ES-I3 (cell line): ENCODE results near the gene MSH3.
"Not testable (repeated sequence)": the region's sequence is repeated elsewhere in the genome, so short reads cannot be mapped to it uniquely, and the experiment has no call there.

Experiments
- H3K36me3 ChIP-seq: 2 replicates; pipeline ENCODE4 v1.6.1; 2013; ENCODE audit warnings: mild to moderate bottlenecking, low read length, control low read depth, moderate library complexity; ENCODE audit not compliant: insufficient read depth
- H3K4me1 ChIP-seq: 2 replicates; pipeline ENCODE4 v1.6.1; 2013; ENCODE audit warnings: mild to moderate bottlenecking, control low read depth, low read length; ENCODE audit not compliant: insufficient read depth
- H3K9ac ChIP-seq: 2 replicates; pipeline ENCODE4 v1.6.1; 2013; ENCODE audit warnings: low read depth, mild to moderate bottlenecking, low read length, moderate library complexity
- H3K9me3 ChIP-seq: 2 replicates; pipeline ENCODE4 v1.6.1; 2013; ENCODE audit warnings: mild to moderate bottlenecking, low read length, moderate library complexity; ENCODE audit not compliant: control insufficient read depth, insufficient read depth

Gene MSH3

DNA sequence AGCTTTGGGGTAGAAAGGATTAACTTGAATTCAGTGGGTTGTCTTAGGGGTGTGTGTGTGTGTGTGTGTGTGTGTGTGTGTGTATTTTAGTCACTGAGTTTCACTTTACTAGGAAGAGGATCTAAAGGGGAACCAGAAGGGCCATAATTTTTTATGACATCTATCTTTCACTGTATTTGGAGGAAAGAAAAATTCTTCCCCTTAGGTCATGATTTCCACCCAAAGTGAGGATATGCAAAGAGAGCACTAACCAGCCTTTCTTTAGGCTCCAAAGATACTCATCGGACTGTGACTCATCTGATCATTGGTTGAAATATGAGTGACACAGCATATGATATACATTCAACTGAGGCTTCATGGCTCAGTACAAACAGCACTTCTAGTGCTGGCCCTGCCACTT, 230.5 kb downstream of the MSH3 start:
- Histone ChIP-seq H3K9me3 (no peaks in the 10 kb centered on the region), H3K36me3 (no peaks in the 10 kb centered on the region), H3K4me1 (0 out of 2 replicates have a peak, but pooled peaks cover 5% of the 10 kb centered on the region), H3K9ac (no peak overlapping the region)

- H3K4me1 ChIP-seq = 0 out of 2 replicates have a peak, but pooled peaks cover 5% of the 10 kb centered on the region
- no peaks in the 10 kb centered on the region for H3K9me3 ChIP-seq
- H3K9ac ChIP-seq = no peak overlapping the region
- no peaks in the 10 kb centered on the region for H3K36me3 ChIP-seq
These were observed 231.0 kb downstream of the MSH3 start for GRCh38 chr5:80885396-80886000.

DNA sequence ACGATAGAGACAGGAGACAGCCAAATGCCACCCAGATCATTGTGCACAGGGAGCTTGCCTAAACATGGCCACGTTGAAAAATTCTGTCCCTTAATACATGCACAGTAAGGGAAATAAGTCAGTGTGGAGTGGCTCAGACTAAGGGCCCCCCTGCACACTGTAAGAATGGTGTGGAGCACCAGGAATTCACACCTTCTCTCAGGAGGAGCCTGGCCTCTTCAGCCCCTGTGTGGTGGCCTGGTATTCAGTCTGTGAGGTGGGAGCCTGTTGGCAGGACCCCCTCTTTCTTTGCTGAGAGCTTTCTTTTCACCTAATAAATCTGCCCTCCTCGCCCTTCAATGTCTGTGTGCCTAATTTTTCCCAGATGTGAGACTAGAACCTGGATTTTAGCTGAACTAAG, 239.6 kb downstream of the MSH3 start:
- H3K4me1 ChIP-seq = no peaks in the 10 kb centered on the region
- no peak overlapping the region for H3K9ac ChIP-seq
- H3K36me3 ChIP-seq = no peaks in the 10 kb centered on the region
- no peaks in the 10 kb centered on the region for H3K9me3 ChIP-seq

- H3K36me3 ChIP-seq = no peaks in the 10 kb centered on the region
- no peaks in the 10 kb centered on the region for H3K9me3 ChIP-seq
- H3K4me1 ChIP-seq = no peaks in the 10 kb centered on the region
- H3K9ac ChIP-seq = no peak overlapping the region
These were observed 241.1 kb downstream of the MSH3 start for GRCh38 chr5:80895523-80895922.

DNA sequence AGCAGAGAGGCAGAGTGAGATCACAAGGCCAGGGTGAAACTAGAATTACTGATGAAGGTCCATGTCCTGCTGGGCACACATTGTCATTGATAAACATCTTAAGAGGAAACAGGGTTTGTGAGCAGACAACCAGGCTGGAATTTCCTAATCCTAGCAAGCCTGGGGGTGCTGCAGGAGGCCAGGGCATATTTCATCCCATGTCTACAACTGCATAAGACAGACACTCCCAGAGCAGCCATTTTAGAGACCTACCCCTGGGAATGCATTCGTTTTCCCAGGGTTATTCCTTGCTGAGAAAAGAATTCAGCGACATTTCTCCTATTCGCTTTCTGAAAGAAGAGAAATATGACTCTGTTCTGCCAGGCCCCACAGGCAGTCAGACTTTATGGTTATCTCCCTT, 248.2 kb downstream of the MSH3 start:
- H3K36me3 ChIP-seq, H3K9ac ChIP-seq, H3K9me3 ChIP-seq, H3K4me1 ChIP-seq: not testable (repeated sequence)

GRCh38 chr5:80904533-80905187, 250.2 kb downstream of the MSH3 start:
- H3K4me1 ChIP-seq = no peaks in the 10 kb centered on the region
- peaks cover 8% of the 10 kb centered on the region; the same call in 1 of the 2 replicates for H3K9me3 ChIP-seq
- H3K36me3 ChIP-seq = no peaks in the 10 kb centered on the region; the same call in 1 of the 2 replicates
- no peak overlapping the region for H3K9ac ChIP-seq

- H3K9ac ChIP-seq = no peak overlapping the region
- H3K4me1 ChIP-seq = no peaks in the 10 kb centered on the region
- peaks cover 8% of the 10 kb centered on the region; the same call in 1 of the 2 replicates for H3K9me3 ChIP-seq
- H3K36me3 ChIP-seq = no peaks in the 10 kb centered on the region; the same call in 1 of the 2 replicates
These were observed 251.0 kb downstream of the MSH3 start for GRCh38 chr5:80905405-80905804.

DNA sequence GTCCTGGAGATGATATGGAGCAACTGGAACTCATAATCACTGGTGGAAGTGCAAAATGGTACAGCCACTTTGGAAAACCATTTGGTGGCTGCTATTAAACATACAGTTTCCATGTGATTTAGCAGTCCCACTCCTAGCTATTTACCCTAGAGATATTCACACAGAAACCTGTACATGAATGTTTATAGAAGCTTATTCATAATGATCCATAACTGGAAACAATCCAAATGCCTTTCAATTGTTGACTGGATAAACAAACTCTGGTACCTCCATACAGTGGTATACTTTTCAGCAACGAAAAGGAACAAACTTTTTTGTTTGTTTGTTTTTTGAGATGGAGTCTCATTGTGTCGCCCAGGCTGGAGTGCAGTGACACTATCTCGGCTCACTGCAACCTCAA, 258.0 kb downstream of the MSH3 start:
- Histone ChIP-seq H3K36me3 (no peaks in the 10 kb centered on the region), H3K9ac (no peak overlapping the region), H3K9me3 (no peaks in the 10 kb centered on the region), H3K4me1 (0 out of 2 replicates have a peak, but pooled peaks cover 2% of the 10 kb centered on the region)

DNA sequence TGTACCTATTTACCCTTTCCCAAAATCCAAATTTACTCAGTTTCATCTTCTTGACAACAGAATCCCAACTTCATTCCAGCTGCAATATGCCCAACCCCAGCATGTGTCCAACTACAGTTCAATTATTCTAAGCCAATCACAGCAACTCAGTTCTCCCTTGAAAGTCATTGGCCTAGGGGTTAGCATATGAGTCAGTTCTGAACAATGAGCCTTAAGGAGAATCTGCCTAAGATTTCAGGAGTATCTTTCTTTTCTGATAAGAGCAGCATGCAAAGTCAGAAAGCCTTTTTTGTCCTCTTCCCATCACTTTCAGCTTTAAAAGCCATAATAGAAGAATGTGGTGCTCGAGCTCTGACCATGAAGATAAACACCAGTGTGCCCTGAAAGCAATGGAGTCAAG, 261.3 kb downstream of the MSH3 start:
- Histone ChIP-seq H3K4me1 (0 out of 2 replicates have a peak, but pooled peaks cover 6% of the 10 kb centered on the region), H3K36me3 (no peaks in the 10 kb centered on the region), H3K9ac (no peak overlapping the region), H3K9me3 (no peaks in the 10 kb centered on the region)

- no peak overlapping the region for H3K9ac ChIP-seq
- H3K36me3 ChIP-seq = no peaks in the 10 kb centered on the region
- H3K9me3 ChIP-seq = no peaks in the 10 kb centered on the region
- H3K4me1 ChIP-seq = 0 out of 2 replicates have a peak, but pooled peaks cover 6% of the 10 kb centered on the region
These were observed 262.2 kb downstream of the MSH3 start for GRCh38 chr5:80916676-80917075.

- Histone ChIP-seq H3K36me3 (no peaks in the 10 kb centered on the region), H3K4me1 (0 out of 2 replicates have a peak, but pooled peaks cover 6% of the 10 kb centered on the region), H3K9me3 (no peaks in the 10 kb centered on the region), H3K9ac (no peak overlapping the region)
These were observed 263.2 kb downstream of the MSH3 start for GRCh38 chr5:80917631-80918030.

DNA sequence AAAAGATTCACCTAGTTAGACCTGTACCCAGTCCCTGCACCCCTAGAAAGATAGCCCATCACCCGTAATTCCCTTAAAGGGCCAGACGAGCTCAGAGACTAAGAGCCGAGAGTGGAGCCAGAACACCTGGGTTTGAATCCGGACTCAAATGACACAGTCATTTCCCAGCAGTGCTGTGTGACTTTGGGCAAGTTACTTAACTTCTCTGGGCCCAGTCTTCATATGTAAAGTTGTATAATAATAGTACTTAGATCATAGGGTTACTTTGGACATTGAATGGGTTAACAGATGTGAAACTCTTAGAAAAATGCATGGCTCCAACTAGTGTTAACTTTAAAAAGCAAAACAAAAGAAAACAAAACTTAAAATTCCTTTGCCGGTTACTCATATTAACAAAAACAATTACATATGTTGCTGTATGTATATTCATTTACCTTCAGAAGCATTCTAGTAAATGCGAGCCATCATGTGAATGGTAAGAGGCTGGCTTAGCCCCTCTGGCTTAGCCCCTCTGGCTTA, 265.3 kb downstream of the MSH3 start:
- H3K9me3 ChIP-seq = no peaks in the 10 kb centered on the region
- H3K4me1 ChIP-seq = 0 out of 2 replicates have a peak, but pooled peaks cover 6% of the 10 kb centered on the region
- no peak overlapping the region for H3K9ac ChIP-seq
- H3K36me3 ChIP-seq = no peaks in the 10 kb centered on the region

- H3K9ac ChIP-seq = no peak overlapping the region
These were observed 265.9 kb downstream of the MSH3 start for GRCh38 chr5:80920333-80920732.

GRCh38 chr5:80921026-80921425, 266.6 kb downstream of the MSH3 start:
- Histone ChIP-seq H3K9ac (no peak overlapping the region), H3K36me3 (no peaks in the 10 kb centered on the region), H3K4me1 (0 out of 2 replicates have a peak, but pooled peaks cover 6% of the 10 kb centered on the region), H3K9me3 (no peaks in the 10 kb centered on the region)

More at GRCh38 chr5:80920333-80920732, 265.9 kb downstream of the MSH3 start:
- H3K4me1 ChIP-seq = 0 out of 2 replicates have a peak, but pooled peaks cover 6% of the 10 kb centered on the region
- H3K9me3 ChIP-seq = no peaks in the 10 kb centered on the region
- no peaks in the 10 kb centered on the region for H3K36me3 ChIP-seq

DNA sequence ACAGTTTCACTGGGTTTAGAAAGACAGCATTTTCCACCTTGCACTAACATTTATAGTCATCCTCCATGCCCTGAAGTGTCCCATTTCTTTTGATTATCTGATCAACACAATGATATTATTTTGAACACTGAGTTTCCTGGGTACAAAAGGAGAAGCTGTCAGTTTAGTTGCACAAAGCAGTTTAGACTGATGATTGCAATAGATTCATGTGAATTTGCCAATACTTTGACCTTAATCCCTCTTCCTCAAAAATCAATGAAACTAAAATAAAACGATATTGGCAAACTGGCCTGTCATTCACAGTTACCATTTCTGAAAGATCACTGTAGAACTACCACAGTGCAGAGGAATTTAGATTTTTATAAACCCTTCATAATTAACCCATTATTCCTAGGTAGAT, 271.5 kb downstream of the MSH3 start:
- Histone ChIP-seq H3K9ac (no peak overlapping the region), H3K9me3 (no peaks in the 10 kb centered on the region), H3K4me1 (no peaks in the 10 kb centered on the region), H3K36me3 (no peaks in the 10 kb centered on the region)
